Measurements from ENCODE around the gene DNAH9.
"Not testable (repeated sequence)": the region's sequence is repeated elsewhere in the genome, so short reads cannot be mapped to it uniquely, and the experiment has no call there.

DNAH9 gene

DNA sequence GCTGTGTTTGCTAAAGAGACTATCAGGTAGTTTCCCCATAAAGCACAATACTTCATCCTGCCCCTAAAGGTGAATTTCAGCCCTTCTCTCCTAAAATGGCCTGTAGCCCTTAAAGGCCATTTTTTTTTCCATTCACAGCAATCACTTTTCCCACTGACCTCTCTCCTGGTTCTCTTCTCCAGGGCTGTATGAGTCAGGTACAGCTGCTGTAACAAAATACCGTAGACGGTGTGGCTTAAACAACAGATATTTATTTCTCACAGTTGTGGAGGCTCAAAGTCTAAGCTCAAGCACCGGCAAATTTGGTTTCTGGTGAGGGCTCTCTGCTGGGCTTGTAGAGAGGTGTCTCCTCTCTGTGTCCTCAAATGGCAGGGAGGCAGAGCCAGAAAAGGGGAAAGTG is 354.3 kb downstream of the DNAH9 start:
- Histone ChIP-seq H3K27ac (ENCODE audit: low read depth, low read length, severe bottlenecking) (no peak overlapping the region), H3K4me1 (ENCODE audit: control insufficient read depth, insufficient read depth, low read length, poor library complexity, severe bottlenecking) (no peaks in the 10 kb centered on the region), H3K36me3 (ENCODE audit: control insufficient read depth, insufficient read depth, low read length) (no peaks in the 10 kb centered on the region), H3K4me3 (ENCODE audit: extremely low read depth, insufficient read depth, low read length, poor library complexity, severe bottlenecking) (no peak overlapping the region), H3K9me3 (ENCODE audit: control insufficient read depth, low read length) (peaks cover 19% of the 10 kb centered on the region)
- WGBS, 2 experiments (ENCODE audit: insufficient coverage in 2 of 2) = 83 to 100% methylated on average over 1 to 2 of the region's 3 CpGs

DNA sequence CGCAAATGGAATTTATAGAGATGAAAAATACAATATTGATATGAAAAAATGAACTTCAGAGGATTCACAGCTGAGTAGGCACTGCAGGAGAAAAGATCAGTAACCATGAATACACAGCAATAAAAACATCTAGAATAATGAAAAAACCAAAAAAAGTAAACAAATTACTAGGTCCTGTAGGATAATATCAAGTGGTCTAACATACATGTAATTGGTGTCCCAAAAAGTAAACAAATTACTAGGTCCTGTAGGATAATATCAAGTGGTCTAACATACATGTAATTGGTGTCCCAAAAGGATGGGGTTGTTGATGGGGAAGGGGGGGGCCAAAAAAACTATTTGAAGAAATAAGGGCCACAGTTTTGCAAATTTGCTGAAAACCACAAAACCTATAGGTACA is 355.7 kb downstream of the DNAH9 start:
- Histone ChIP-seq H3K36me3 (ENCODE audit: control insufficient read depth, insufficient read depth, low read length) (no peaks in the 10 kb centered on the region), H3K27ac (ENCODE audit: low read depth, low read length, severe bottlenecking) (no peak overlapping the region), H3K9me3 (ENCODE audit: control insufficient read depth, low read length) (peaks cover 19% of the 10 kb centered on the region), H3K4me1 (ENCODE audit: control insufficient read depth, insufficient read depth, low read length, poor library complexity, severe bottlenecking) (no peaks in the 10 kb centered on the region), H3K4me3 (ENCODE audit: extremely low read depth, insufficient read depth, low read length, poor library complexity, severe bottlenecking) (no peak overlapping the region)
- no CpG with 5 or more reads among the region's 1 CpG for WGBS, 2 experiments (ENCODE audit: insufficient coverage in 2 of 2)

DNA sequence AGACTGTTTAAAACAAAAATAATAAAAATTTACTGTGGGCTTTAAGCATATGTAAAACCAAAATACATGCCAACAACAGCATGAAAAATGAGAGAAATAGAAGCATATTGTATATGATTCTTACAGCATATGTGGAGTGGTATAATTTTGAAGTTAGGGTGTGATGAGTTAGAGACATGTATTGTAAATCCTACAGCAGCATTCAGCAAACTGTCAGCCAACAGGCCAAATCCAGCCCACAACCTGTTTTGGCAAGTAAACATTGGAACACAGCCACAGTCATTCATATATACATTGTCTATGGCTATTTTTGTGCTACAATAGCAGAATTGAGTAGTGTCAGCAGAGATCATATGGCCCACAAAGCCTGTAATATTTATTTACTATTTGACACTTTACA is 356.7 kb downstream of the DNAH9 start:
- Histone ChIP-seq H3K36me3 (ENCODE audit: control insufficient read depth, insufficient read depth, low read length) (no peaks in the 10 kb centered on the region), H3K27ac (ENCODE audit: low read depth, low read length, severe bottlenecking) (no peak overlapping the region), H3K4me1 (ENCODE audit: control insufficient read depth, insufficient read depth, low read length, poor library complexity, severe bottlenecking) (no peaks in the 10 kb centered on the region), H3K9me3 (ENCODE audit: control insufficient read depth, low read length) (peaks cover 19% of the 10 kb centered on the region), H3K4me3 (ENCODE audit: extremely low read depth, insufficient read depth, low read length, poor library complexity, severe bottlenecking) (no peak overlapping the region)

DNA sequence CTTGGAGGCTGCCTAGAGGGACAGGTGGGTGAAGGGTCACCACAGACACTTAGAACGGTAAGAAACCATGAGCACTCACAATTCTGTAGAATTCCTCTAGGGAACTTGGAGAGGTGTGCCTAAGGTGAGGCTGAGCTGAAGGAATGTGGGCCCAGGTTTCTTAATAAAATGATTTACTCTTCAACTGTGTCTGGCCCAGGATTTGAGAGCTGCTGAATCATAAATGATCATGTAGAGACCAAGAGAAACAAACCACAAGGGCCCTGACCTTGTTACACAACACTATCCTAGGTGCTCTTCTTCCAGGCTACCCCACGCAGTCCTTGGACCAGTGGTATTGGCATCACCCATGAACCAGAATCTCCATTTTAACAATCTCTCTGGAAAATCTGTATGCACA is 371.3 kb downstream of the DNAH9 start:
- H3K9me3 ChIP-seq (ENCODE audit: control insufficient read depth, low read length) = no peaks in the 10 kb centered on the region
- H3K36me3 ChIP-seq (ENCODE audit: control insufficient read depth, insufficient read depth, low read length) = no peaks in the 10 kb centered on the region
- H3K27ac ChIP-seq (ENCODE audit: low read depth, low read length, severe bottlenecking) = no peak overlapping the region
- WGBS, 2 experiments (ENCODE audit: insufficient coverage in 2 of 2) = 67 to 100% methylated on average over 1 to 2 of the region's 2 CpGs
- no peaks in the 10 kb centered on the region for H3K4me1 ChIP-seq (ENCODE audit: control insufficient read depth, insufficient read depth, low read length, poor library complexity, severe bottlenecking)
- no peak overlapping the region for H3K4me3 ChIP-seq (ENCODE audit: extremely low read depth, insufficient read depth, low read length, poor library complexity, severe bottlenecking)

DNA sequence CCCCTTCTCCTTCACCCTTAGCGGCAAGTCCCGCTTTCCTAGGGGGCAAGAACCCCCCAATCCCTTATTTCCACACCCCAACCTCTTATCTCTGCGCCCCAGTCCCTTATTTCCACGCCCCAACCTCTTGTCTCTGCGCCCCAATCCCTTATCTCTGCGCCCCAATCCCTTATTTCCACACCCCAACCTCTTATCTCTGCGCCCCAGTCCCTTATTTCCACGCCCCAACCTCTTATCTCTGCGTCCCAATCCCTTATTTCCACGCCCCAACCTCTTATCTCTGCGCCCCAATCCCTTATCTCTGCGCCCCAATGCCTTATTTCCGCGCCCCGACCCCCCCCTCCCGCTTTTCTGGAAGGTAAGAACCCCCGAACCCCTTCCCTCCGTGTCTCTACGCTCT is 374.5 kb downstream of the DNAH9 start:
- not testable (repeated sequence) for H3K9me3 ChIP-seq (ENCODE audit: control insufficient read depth, low read length); H3K36me3 ChIP-seq (ENCODE audit: control insufficient read depth, insufficient read depth, low read length); H3K4me1 ChIP-seq (ENCODE audit: control insufficient read depth, insufficient read depth, low read length, poor library complexity, severe bottlenecking); H3K4me3 ChIP-seq (ENCODE audit: extremely low read depth, insufficient read depth, low read length, poor library complexity, severe bottlenecking); H3K27ac ChIP-seq (ENCODE audit: low read depth, low read length, severe bottlenecking)
- 84 to 93% methylated on average over 10 to 15 of the region's 19 CpGs for WGBS, 2 experiments (ENCODE audit: insufficient coverage in 2 of 2)

DNA sequence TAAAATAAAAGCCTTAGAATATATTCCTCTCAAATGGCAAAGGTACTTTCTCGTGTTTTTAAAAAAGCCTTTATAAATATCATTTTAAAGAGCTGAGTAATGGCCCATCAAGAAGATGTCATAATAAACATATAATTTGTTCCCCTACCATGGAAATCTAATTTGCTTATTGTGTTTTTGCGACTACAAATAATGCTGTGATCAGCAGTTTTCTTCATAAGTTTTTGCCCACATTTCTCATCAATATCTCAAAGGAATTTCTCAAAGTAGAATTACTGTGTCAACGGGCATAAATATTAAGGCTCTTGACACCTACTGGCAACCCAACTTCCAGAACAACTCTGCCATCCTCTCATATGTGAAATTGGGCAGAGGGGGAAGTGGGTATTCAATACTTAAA is 381.5 kb downstream of the DNAH9 start:
- peaks cover 24% of the 10 kb centered on the region for H3K36me3 ChIP-seq (ENCODE audit: control insufficient read depth, insufficient read depth, low read length)
- no peaks in the 10 kb centered on the region for H3K4me1 ChIP-seq (ENCODE audit: control insufficient read depth, insufficient read depth, low read length, poor library complexity, severe bottlenecking)
- no peak overlapping the region for H3K4me3 ChIP-seq (ENCODE audit: extremely low read depth, insufficient read depth, low read length, poor library complexity, severe bottlenecking)
- WGBS, 2 experiments (ENCODE audit: insufficient coverage in 2 of 2) = no CpG with 5 or more reads among the region's 3 CpGs
- no peaks in the 10 kb centered on the region for H3K9me3 ChIP-seq (ENCODE audit: control insufficient read depth, low read length)
- H3K27ac ChIP-seq (ENCODE audit: low read depth, low read length, severe bottlenecking) = no peak overlapping the region

DNA sequence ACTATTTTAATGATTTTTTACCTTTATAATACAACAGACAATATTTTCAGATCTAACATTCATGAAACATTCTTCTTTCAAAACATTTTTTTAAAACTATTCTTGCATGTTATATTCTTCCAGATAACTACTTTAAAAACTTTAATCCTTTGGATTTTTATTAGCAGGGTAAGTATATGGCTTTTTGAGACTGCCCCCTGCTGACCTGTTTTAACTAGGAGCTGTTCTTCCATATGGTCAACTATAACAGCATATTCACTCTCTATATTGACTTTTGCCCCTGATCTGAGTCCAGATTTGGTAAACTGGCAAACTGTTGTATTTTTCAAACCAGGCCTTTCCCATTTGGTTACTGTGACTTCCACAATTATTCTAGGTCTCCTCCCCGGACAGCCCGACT is 382.5 kb downstream of the DNAH9 start:
- Histone ChIP-seq H3K27ac (ENCODE audit: low read depth, low read length, severe bottlenecking) (no peak overlapping the region), H3K9me3 (ENCODE audit: control insufficient read depth, low read length) (no peaks in the 10 kb centered on the region), H3K4me3 (ENCODE audit: extremely low read depth, insufficient read depth, low read length, poor library complexity, severe bottlenecking) (no peak overlapping the region), H3K4me1 (ENCODE audit: control insufficient read depth, insufficient read depth, low read length, poor library complexity, severe bottlenecking) (no peaks in the 10 kb centered on the region), H3K36me3 (ENCODE audit: control insufficient read depth, insufficient read depth, low read length) (peaks cover 24% of the 10 kb centered on the region)
- 86 to 100% methylated on average over 2 of the region's 2 CpGs for WGBS, 2 experiments (ENCODE audit: insufficient coverage in 2 of 2)

DNA sequence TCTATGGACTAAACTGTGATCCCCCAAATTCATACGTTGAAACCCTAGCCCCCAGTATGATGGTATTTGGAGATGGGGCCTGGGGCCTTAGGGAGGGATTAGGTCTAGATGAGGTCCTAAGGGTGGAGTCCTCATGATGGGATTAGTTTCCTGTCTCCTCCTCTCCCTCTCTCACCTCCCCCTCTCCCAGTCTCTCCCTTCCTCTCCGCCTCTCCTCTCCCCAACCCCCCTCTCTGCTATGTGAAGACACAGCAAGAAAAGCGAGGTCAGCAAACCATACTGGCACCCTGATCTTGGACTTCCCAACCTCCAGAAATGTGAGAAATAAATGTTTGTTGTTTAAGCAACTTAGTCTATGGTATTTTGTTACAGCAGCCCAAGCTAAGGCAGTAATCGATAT is 383.6 kb downstream of the DNAH9 start:
- no peak overlapping the region for H3K27ac ChIP-seq (ENCODE audit: low read depth, low read length, severe bottlenecking)
- 60 to 78% methylated on average over 1 of the region's 4 CpGs for WGBS, 2 experiments (ENCODE audit: insufficient coverage in 2 of 2)
- no peaks in the 10 kb centered on the region for H3K4me1 ChIP-seq (ENCODE audit: control insufficient read depth, insufficient read depth, low read length, poor library complexity, severe bottlenecking)
- H3K9me3 ChIP-seq (ENCODE audit: control insufficient read depth, low read length) = no peaks in the 10 kb centered on the region
- H3K4me3 ChIP-seq (ENCODE audit: extremely low read depth, insufficient read depth, low read length, poor library complexity, severe bottlenecking) = no peak overlapping the region
- H3K36me3 ChIP-seq (ENCODE audit: control insufficient read depth, insufficient read depth, low read length) = peaks cover 24% of the 10 kb centered on the region

DNA sequence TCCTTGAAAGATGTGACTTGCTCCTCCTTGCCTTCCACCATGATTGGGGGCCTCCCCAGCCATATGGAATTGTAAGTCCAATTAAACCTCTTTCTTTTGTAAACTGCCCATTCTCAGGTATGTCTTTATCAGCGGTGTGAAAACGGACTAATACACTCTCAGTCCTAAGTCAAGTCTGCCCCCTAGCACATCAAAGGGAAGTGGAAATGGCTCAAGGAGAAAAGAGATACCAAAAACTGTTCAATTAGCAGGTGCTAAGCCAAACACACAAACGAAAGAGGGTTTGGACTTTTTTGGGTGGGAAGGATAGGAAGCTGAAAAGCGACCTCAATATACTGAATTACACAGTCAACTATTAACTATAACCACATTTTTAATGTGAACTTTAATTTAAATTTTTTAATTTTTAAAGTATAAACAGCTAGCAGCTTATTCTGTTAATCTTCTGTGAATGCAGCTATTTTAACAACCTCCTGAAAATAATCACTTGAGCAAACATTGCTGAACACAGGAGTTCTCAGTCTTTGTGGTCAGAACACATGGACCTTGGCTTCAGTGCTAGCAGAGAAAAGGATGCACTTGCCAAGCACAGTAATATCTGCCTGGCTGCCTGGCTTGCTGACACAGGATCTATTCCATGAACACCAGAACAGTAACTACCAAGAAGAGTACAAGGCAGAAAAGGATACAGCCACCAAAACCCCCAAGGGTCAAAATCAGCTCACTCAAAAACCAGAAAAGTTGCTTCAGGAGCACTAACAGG is 388.1 kb downstream of the DNAH9 start:
- WGBS, 2 experiments (ENCODE audit: insufficient coverage in 2 of 2) = 100% methylated on average over 1 of the region's 4 CpGs; no CpG with 5 or more reads in 1 of the 2 experiments
- no peak overlapping the region for H3K4me3 ChIP-seq (ENCODE audit: extremely low read depth, insufficient read depth, low read length, poor library complexity, severe bottlenecking)
- H3K4me1 ChIP-seq (ENCODE audit: control insufficient read depth, insufficient read depth, low read length, poor library complexity, severe bottlenecking) = no peaks in the 10 kb centered on the region
- H3K9me3 ChIP-seq (ENCODE audit: control insufficient read depth, low read length) = no peaks in the 10 kb centered on the region
- H3K36me3 ChIP-seq (ENCODE audit: control insufficient read depth, insufficient read depth, low read length) = peaks cover 19% of the 10 kb centered on the region
- H3K27ac ChIP-seq (ENCODE audit: low read depth, low read length, severe bottlenecking) = no peak overlapping the region

DNA sequence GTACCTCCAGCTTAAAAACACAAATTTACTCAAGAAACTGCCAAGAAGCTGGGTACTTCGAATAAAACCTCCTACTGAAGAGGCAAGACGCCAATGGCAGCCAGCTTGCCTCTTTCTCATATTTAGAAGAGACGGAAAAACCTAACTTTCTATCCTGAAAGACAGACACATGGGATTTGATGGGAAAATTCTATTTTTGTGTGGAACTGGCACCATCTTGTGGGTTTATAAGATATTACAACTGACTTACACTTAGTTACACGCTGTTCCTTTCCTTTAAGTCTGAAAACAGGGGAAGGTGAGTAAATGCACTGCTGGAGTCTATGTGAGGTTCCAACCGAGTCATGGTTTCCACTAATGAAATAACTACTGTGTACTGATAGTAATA is 388.7 kb downstream of the DNAH9 start:
- Histone ChIP-seq H3K9me3 (ENCODE audit: control insufficient read depth, low read length) (no peaks in the 10 kb centered on the region), H3K36me3 (ENCODE audit: control insufficient read depth, insufficient read depth, low read length) (peaks cover 20% of the 10 kb centered on the region), H3K27ac (ENCODE audit: low read depth, low read length, severe bottlenecking) (no peak overlapping the region), H3K4me1 (ENCODE audit: control insufficient read depth, insufficient read depth, low read length, poor library complexity, severe bottlenecking) (no peaks in the 10 kb centered on the region), H3K4me3 (ENCODE audit: extremely low read depth, insufficient read depth, low read length, poor library complexity, severe bottlenecking) (no peak overlapping the region)
- WGBS, 2 experiments (ENCODE audit: insufficient coverage in 2 of 2) = 58% methylated on average over 2 of the region's 5 CpGs; no CpG with 5 or more reads in 1 of the 2 experiments

DNA sequence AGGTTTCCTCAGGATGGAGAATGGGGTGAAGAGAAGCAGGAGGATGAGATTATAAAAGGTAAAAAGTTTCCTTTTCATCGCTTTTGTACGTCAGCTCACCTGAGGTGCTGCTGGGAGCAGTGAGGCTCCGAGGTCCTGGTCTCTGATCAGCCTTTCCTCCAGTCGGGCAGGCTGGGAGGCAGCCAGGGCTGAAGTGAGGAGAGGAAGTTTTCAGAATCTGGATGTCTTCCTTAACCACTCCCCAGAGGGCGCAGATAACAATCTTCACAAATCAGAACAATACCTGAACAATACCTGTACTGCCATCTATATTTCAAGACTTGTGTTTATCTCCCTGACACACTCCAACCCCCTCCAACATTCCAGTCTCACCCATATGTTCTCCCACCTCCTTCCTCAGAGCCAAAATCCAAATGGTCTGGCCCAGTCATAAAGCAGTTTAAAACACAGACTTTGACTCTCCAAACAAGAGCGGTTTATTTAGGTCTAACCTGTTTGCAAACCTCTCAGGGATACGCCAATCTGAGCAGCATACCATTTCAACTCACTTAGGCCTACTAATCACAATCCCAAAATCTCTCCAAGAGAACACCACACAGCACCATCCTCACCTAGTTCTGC is 392.2 kb downstream of the DNAH9 start:
- H3K9me3 ChIP-seq (ENCODE audit: control insufficient read depth, low read length) = no peaks in the 10 kb centered on the region
- H3K4me1 ChIP-seq (ENCODE audit: control insufficient read depth, insufficient read depth, low read length, poor library complexity, severe bottlenecking) = no peaks in the 10 kb centered on the region
- peaks cover 11% of the 10 kb centered on the region for H3K36me3 ChIP-seq (ENCODE audit: control insufficient read depth, insufficient read depth, low read length)
- H3K27ac ChIP-seq (ENCODE audit: low read depth, low read length, severe bottlenecking) = no peak overlapping the region
- WGBS, 2 experiments (ENCODE audit: insufficient coverage in 2 of 2) = 85 to 87% methylated on average over 6 of the region's 7 CpGs
- H3K4me3 ChIP-seq (ENCODE audit: extremely low read depth, insufficient read depth, low read length, poor library complexity, severe bottlenecking) = no peak overlapping the region

Measured in mesodermal cell (in vitro differentiated cells).